ENCODE data around the gene MYB. TPM values are rescaled to one million over a fixed set of nuclear protein-coding genes. Genes with fewer than 3 reads are reported as not detected.
"Not testable (repeated sequence)": the region's sequence is repeated elsewhere in the genome, so short reads cannot be mapped to it uniquely, and the experiment has no call there.

The MYB gene
- polyA plus RNA-seq, 3 donors from 2014 or later, result 0.24 TPM; not detected in 2

DNA sequence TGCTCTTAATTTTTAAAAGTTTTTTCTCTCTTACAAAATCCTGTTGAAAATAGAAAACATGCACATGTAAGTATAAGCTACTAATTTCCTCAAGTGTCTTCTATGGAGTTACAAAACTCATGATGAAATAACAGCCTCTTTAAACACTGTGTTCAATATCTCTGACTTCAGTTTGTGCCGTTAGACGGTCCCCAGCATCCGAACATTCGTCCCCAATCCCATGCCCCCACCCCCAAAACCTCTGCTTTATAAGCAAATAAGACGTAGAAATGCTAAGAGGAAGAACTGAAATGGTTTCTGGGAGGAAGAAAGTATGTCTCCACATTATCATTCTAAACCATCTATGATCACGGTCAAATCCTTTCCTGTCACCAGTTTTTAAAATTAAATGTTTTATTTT lies 31.7 kb upstream of the MYB start:
- peaks cover 0 to 2% (median 0%) of the 10 kb centered on the region in 6 donors for H3K9me3 Mint-ChIP-seq

DNA sequence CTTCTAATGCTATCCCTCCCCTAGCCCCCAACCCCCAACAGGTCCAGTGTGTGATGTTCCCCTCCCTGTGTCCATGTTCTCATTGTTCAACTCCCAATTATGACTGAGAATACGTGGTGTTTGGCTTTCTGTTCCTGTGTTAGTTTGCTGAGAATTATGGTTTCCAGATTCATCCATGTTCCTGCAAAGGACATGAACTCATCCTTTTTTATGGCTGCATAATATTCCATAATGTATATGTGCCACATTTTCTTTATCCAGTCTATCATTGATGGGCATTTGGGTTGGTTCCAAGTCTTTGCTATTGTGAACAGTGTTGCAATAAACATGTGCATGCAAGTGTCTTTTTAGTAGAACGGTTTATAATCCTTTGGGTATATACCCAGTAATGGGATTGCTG lies 30.6 kb upstream of the MYB start:
- not testable (repeated sequence) for H3K27me3 Mint-ChIP-seq (ENCODE audit: low read depth in 3 of 3); H3K27ac Mint-ChIP-seq; H3K4me1 Mint-ChIP-seq; H3K9me3 Mint-ChIP-seq; DNase-seq; H3K36me3 Mint-ChIP-seq; H3K4me3 Mint-ChIP-seq

More for the DNA sequence above, 31.7 kb upstream of the MYB start:
- H3K36me3 Mint-ChIP-seq, result no peaks in the 10 kb centered on the region
- H3K4me3 Mint-ChIP-seq, result no peak overlapping the region
- H3K4me1 Mint-ChIP-seq, result peaks cover 13 to 17% of the 10 kb centered on the region in 2 donors
- peak overlapping the region in 1 of 6 donors; percentile 6 for H3K27ac Mint-ChIP-seq
- DNase-seq, result no peak
- H3K27me3 Mint-ChIP-seq (ENCODE audit: low read depth in 3 of 3), result peaks cover 3% of the 10 kb centered on the region in 3 donors

DNA sequence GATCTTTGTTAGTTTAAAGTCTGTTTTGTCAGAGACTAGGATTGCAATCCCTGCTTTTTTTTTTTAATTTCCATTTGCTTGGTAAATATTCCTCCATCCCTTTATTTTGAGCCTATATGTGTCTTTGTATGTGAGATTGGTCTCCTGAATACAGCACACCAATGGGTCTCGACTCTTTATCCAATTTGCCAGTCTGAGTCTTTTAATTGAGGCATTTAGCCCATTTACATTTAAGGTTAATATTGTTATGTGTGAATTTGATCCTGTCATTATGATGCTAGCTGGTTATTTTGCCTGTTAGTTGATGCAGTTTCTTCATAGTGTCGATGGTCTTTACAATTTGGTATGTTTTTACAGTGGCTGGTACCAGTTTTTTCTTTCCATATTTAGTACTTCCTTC lies 27.0 kb upstream of the MYB start:
- not testable (repeated sequence) for H3K27me3 Mint-ChIP-seq (ENCODE audit: low read depth in 3 of 3); H3K36me3 Mint-ChIP-seq; DNase-seq; H3K9me3 Mint-ChIP-seq; H3K27ac Mint-ChIP-seq; H3K4me1 Mint-ChIP-seq; H3K4me3 Mint-ChIP-seq

DNA sequence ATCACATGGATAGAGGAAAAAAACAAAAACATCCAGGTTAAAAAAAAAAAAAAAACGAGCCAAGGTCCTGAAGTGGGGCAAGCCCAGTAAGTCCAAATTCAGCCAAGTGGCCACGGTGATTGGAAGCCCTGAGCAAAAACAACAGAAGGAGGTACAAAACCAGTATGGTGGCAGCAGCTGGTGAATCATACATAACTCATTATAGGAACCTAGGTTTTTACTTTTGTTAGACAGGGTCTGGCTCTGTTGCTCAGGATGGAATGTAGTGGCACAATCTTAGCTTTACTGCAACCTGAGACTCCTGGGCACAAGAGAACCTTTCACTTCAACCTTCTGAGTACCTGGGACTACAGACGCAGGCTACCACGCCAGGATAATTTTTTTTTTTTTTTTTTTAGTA lies 22.7 kb upstream of the MYB start:
- Mint-ChIP-seq H3K4me3 (no peak overlapping the region), H3K27ac (no peak overlapping the region), H3K36me3 (no peaks in the 10 kb centered on the region), H3K4me1 (peaks cover 10 to 16% of the 10 kb centered on the region in 2 donors), H3K9me3 (no peaks in the 10 kb centered on the region), H3K27me3 (ENCODE audit: low read depth in 3 of 3) (peaks cover 0 to 5% (median 4%) of the 10 kb centered on the region in 3 donors)
- DNase-seq, result no peak

DNA sequence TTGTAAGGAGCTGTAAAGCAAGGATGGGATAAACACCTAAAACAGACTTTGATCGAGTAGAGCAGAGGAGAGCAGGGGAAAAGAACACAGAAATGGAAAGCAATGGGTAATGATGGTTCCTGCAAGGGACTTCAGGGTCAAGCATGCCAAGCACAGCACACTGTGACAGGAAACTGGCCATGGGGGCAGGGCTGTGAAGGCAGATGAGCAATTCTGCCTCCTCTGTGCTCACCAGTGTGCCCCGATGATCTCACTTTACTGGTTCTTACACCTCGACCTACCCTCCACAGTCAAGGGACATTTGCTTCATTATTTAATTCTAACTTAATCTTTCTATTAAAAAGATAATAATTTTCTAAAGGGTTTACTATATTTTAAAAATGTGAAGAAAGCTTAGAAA lies 21.6 kb upstream of the MYB start:
- Mint-ChIP-seq H3K36me3 (no peaks in the 10 kb centered on the region), H3K27me3 (ENCODE audit: low read depth in 3 of 3) (peaks cover 0 to 5% (median 2%) of the 10 kb centered on the region in 3 donors), H3K27ac (no peak overlapping the region), H3K9me3 (no peaks in the 10 kb centered on the region), H3K4me1 (peaks cover 10 to 16% of the 10 kb centered on the region in 2 donors), H3K4me3 (no peak overlapping the region)
- DNase-seq, result no peak

DNA sequence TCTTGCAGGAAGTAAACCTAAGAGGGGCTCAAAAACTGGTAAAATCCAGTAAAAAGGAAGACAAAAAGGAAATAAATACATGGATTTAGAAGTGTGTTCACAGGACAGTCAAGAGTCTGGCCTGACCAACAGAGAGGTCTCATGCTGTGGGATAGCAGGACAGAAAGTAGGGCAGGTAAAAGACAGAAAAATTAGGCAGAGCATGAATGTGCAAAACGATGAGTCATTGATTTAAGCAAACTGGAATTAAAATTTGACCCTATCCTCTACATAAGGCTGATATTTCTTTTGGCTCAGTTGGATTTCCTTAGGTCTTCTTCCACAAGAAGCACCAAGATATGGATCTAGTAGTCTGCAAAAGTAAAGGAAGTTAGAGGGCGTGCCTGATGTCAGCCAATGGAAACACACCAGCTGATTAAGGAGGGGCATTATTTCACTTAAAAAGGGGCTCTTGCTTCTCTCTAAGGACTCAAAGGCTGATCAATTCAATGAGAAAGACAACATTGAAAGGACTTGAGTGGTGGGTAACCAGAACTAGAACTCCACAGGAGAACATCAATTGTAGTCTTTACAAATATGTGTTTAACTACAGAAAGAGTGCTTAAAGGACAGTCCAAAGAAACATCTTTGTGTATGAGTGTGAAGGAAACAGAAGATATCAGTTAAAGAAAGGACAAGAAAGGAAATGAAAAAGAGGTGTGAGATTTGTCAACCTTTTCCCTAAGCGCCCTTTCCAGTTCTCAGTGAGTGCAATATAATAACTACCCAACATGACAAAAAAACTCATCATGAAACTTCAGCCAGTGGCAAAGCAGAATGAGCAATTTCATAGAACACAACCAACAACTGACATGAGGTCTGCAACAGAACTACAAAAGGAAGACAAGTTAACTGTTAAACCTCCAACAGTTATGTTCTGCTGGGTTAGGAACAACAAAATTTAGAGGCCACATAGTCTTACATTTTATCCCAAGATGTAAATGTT lies 19.4 kb upstream of the MYB start:
- H3K4me3 Mint-ChIP-seq, result no peak overlapping the region
- H3K27ac Mint-ChIP-seq, result no peak overlapping the region
- DNase-seq, result no peak
- H3K4me1 Mint-ChIP-seq, result peaks cover 10 to 16% of the 10 kb centered on the region in 2 donors
- peaks cover 1 to 7% (median 2%) of the 10 kb centered on the region in 3 donors for H3K27me3 Mint-ChIP-seq (ENCODE audit: low read depth in 3 of 3)
- H3K9me3 Mint-ChIP-seq, result no peaks in the 10 kb centered on the region
- no peaks in the 10 kb centered on the region for H3K36me3 Mint-ChIP-seq

DNA sequence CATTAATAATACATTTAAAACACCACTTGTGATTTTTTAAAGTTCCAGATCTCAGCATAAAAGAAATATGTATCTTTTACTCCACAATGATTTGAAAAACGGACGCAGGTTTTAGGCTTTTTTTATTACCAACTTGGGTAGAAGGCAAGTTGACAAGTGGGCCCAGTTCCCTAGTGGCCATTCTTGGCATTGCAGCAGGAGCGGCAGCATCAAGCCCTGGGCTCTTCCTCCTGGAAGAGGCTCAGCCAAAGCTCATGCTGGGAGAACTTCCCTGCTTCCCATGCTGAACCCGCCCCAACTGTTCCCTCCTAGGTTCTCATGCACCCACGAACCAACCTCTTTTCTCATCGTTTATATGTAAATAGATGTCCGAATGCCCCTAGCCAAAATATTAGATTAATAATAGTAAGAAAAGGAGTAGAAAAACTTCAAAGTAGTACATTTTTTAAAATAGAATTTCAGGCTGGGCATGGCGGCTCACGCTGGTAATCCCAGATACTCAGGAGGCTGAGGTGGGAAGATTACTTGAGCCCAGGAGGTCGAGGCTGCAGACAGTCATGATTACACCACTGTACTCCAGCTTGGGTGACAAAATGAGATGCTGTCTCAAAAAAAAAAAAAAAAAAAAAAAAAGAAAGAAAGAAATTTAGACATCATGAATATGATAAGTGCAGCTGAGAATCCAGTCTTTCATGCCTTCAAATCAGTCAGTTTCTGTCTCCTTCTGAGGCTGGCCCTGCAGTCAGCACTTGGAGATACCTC lies 18.2 kb upstream of the MYB start:
- Mint-ChIP-seq H3K27ac (no peak overlapping the region), H3K4me3 (no peak overlapping the region), H3K36me3 (no peaks in the 10 kb centered on the region), H3K4me1 (peaks cover 10 to 16% of the 10 kb centered on the region in 2 donors), H3K9me3 (no peaks in the 10 kb centered on the region), H3K27me3 (ENCODE audit: low read depth in 3 of 3) (peaks cover 1 to 7% (median 2%) of the 10 kb centered on the region in 3 donors)
- peak; percentile 6 to 28 (median 19) for DNase-seq

DNA sequence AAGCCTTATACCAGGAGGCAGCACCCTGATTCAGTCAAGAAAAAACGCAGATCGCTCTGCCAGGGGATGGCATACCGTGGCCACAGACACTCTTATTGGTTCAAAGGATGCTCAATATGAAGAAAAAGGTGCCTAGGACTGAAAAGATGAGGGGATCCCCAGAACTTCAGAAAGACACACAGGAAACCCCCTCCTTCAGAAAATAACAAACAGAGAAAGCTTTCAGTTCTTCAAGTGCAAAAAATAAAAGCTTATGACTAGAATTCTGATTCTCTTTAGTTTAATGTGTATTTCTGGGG lies 17.7 kb upstream of the MYB start:
- no peak overlapping the region for H3K4me3 Mint-ChIP-seq
- H3K4me1 Mint-ChIP-seq, result peaks cover 10 to 16% of the 10 kb centered on the region in 2 donors
- H3K27ac Mint-ChIP-seq, result no peak overlapping the region
- no peaks in the 10 kb centered on the region for H3K36me3 Mint-ChIP-seq
- DNase-seq, result no peak
- H3K27me3 Mint-ChIP-seq (ENCODE audit: low read depth in 3 of 3), result peaks cover 1 to 7% (median 2%) of the 10 kb centered on the region in 3 donors
- no peaks in the 10 kb centered on the region for H3K9me3 Mint-ChIP-seq

DNA sequence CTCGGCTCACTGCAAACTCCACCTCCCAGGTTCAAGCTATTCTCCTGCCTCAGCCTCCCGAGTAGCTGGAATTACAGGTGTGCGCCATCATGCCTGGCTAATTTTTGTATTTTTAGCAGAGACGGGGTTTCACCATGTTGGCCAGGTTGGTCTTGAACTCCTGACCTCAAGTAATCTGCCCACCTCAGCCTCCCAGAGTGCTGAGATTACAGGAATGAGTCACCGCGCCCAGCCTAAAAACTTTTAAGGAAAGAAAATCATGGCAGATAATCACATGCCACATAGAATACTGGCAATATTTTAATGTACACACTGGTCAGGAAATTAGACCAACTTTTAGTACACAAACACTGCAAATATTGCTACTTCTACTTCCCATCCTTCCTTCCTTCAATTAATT lies 16.7 kb upstream of the MYB start:
- not testable (repeated sequence) for H3K36me3 Mint-ChIP-seq; H3K4me3 Mint-ChIP-seq; H3K4me1 Mint-ChIP-seq; H3K27ac Mint-ChIP-seq; H3K27me3 Mint-ChIP-seq (ENCODE audit: low read depth in 3 of 3); DNase-seq; H3K9me3 Mint-ChIP-seq

DNA sequence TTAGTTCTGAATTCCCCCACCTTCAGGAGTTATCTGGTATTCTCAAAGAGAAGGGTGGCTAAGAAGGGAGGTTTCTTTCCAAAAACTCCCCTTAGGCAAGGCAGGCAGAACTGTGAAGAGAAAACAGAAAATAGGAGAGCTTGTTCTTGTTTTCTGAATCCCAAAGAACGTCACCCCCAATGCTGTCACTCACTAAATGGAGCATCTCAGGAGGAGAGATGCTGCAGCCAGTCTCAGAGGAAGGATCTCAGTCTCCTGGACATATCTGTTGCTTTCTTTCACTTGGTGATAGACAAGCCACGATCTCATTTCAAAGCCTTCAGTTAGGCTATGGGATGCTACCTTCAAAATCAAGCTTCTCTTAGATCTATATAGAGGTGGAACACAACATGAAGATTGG lies 16.1 kb upstream of the MYB start:
- Mint-ChIP-seq H3K4me3 (no peak overlapping the region), H3K9me3 (no peaks in the 10 kb centered on the region), H3K36me3 (no peaks in the 10 kb centered on the region), H3K27ac (no peak overlapping the region), H3K27me3 (ENCODE audit: low read depth in 3 of 3) (peaks cover 1 to 6% (median 2%) of the 10 kb centered on the region in 3 donors), H3K4me1 (peaks cover 3% of the 10 kb centered on the region in 2 donors)
- no peak for DNase-seq

DNA sequence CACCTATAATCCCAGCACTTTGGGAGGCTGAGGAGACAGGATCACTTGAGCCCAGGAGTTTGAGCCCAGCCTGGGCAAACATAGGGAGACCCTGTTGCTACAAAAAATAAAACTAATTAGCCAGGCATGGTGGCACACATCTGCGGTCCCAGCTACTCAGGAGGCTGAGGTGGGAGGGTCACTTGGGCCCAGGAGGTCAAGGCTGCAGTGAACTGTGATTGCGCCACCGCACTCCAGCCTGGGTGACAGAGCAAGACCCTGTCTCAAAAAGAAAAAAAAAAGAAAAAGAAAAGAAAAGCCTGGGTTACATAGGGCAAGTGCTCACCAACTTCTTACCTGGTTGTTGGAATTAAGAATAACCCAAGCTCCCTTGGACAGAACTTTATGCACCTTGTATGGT lies 14.6 kb upstream of the MYB start:
- no peaks in the 10 kb centered on the region for H3K36me3 Mint-ChIP-seq
- no peak overlapping the region for H3K27ac Mint-ChIP-seq
- H3K4me1 Mint-ChIP-seq, result no peaks in the 10 kb centered on the region
- H3K27me3 Mint-ChIP-seq (ENCODE audit: low read depth in 3 of 3), result peaks cover 1 to 5% (median 4%) of the 10 kb centered on the region in 3 donors
- H3K4me3 Mint-ChIP-seq, result no peak overlapping the region
- no peak for DNase-seq
- H3K9me3 Mint-ChIP-seq, result no peaks in the 10 kb centered on the region

DNA sequence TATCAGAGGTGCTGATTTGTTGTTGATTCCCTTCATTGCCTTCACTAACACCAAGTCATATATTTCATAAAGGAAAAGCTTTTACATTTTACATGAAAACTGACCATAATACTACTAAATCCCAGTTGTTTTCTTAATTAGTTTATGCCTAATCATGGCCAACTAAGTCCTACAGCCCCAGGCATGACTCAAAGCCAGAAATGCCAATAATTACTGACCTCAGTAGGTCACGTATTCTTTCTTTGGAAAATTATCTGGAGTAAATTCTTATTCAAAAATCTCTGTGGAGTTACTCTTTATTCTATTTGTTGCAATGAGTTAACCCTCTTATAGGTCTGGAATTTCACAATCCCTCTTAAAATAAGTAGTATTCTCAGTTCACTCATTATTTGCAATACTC lies 13.5 kb upstream of the MYB start:
- Mint-ChIP-seq H3K9me3 (no peaks in the 10 kb centered on the region), H3K27me3 (ENCODE audit: low read depth in 3 of 3) (peaks cover 1 to 4% (median 3%) of the 10 kb centered on the region in 3 donors), H3K27ac (no peak overlapping the region), H3K4me1 (no peaks in the 10 kb centered on the region), H3K36me3 (no peaks in the 10 kb centered on the region), H3K4me3 (no peak overlapping the region)
- no peak for DNase-seq

DNA sequence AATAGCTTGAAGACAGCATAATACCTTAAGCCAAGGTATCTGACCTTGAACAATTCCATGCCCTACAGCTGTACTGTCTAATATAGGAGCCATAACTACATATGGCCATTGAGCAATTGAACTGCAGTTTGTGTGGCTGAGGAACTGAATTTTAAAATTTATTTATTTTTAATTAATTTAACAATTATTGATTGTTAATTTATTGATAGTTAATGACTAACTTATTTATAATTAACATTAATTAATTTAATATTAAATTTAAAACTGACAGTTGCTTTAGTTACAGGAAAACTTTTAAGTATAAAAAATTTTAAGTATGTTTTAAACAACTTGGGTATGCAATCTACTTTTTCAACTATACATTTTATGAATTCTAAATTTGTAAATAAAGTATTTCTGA lies 12.3 kb upstream of the MYB start:
- Mint-ChIP-seq H3K4me3 (no peak overlapping the region), H3K27me3 (ENCODE audit: low read depth in 3 of 3) (peaks cover 1 to 3% (median 2%) of the 10 kb centered on the region in 3 donors), H3K27ac (no peak overlapping the region), H3K4me1 (no peaks in the 10 kb centered on the region), H3K9me3 (no peaks in the 10 kb centered on the region), H3K36me3 (no peaks in the 10 kb centered on the region)
- DNase-seq, result no peak

DNA sequence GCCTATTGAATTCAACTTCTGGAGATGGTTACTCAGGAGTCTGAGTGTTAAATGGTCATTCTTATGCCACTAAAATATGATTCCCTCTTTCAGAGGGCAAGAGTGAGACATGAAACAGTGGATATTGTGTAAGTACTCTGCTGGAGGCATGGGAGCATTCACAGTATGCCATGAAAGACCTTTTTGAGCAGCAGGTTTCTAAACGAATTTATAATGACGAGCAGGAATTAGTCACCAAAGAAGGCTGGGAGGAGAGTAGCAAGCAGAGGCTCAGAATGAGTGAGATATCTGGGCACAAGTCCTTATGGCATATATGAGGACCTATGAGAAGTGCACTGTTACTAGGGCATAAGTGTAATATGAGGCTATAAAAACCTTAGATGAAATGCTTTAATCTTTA lies 10.9 kb upstream of the MYB start:
- Mint-ChIP-seq H3K9me3 (no peaks in the 10 kb centered on the region), H3K4me3 (no peak overlapping the region), H3K4me1 (no peaks in the 10 kb centered on the region), H3K27me3 (ENCODE audit: low read depth in 3 of 3) (peaks cover 1 to 3% (median 2%) of the 10 kb centered on the region in 3 donors), H3K36me3 (no peaks in the 10 kb centered on the region), H3K27ac (no peak overlapping the region)
- no peak for DNase-seq
